ENCODE data around the gene TMEM182.

TMEM182 gene

DNA sequence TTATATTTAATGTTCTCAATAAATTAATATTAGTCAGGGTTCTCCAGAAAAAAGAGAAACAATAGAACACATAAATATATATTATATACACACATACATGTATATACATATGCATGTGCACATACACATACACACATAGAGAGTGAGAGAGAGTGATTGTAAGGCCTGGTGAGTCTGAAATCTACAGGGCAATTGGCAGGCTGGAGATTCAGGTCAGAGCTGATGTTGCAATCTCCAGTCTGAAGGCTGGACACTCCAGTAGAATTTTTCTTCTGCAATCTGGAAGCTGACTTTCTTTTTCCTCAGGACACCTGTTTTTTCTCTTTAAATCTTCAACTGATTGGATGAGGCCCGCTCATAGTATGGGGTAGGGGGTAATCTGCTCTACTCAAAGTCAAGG, 3.2 kb downstream of the TMEM182 start:
- DNase-seq (ENCODE audit: low read depth in 2 of 2): no peak

DNA sequence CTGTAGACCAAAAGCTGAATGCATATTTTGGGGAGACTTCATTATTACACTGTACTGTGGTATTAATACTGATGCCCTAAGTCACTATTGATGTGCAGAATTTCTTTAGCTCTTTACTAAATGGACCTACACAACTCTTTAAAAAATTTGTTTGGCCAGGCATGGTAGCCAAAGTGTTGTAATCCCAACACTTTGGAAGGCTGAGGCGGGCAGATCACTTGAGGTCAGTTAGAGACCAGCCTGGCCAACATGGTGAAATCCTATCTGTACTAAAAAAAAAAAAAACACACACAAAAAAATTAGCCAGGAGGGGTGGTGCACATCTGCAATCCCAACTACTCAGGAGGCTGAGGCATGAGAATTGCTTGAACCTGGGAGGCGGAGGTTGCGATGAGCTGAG, 6.4 kb downstream of the TMEM182 start:
- no peak for DNase-seq (ENCODE audit: low read depth in 2 of 2)

GRCh38 chr2:102768892-102769291, 7.1 kb downstream of the TMEM182 start:
- DNase-seq (ENCODE audit: low read depth in 2 of 2): no peak

DNA sequence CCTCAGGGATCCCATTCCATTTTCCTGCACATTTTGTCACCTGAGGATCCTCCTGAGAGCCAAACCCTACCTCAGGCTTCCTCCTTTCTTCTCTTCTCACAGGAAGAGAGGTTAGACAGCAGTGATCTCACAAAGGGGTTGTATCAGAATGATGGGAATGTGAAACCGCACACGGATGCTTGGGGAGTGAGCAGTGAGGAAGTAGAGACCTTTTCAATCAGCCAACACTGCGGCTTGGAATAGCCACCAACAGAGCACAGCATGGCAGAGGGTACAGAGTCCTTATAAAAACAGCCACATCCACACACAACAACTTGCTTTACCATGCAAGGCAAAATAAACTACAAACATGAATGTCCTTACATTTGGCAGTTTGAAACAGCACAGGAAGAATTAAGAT, 8.7 kb downstream of the TMEM182 start:
- no peak for DNase-seq (ENCODE audit: low read depth in 2 of 2)

DNA sequence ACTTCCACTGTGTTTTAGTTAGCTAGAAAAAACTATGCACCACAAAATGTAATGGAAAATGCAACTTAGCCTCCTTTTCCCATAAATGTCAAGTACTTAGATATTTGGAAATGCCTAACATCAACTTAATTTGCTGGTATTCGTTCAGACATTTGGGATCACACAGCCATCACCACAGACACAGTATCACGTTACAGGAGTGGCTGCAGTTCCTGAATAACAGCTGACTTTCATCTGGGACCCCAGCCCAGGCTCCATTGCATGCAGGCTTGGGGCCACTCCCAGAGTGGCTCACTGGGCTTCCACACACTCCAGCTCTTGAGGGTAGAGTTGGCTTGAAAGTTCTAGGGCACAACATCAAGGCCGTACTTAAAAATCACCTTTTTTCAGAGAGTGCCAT, 9.3 kb downstream of the TMEM182 start:
- no peak for DNase-seq (ENCODE audit: low read depth in 2 of 2)

- DNase-seq (ENCODE audit: low read depth in 2 of 2): no peak
These were observed 10.8 kb downstream of the TMEM182 start for GRCh38 chr2:102772659-102773058.

DNA sequence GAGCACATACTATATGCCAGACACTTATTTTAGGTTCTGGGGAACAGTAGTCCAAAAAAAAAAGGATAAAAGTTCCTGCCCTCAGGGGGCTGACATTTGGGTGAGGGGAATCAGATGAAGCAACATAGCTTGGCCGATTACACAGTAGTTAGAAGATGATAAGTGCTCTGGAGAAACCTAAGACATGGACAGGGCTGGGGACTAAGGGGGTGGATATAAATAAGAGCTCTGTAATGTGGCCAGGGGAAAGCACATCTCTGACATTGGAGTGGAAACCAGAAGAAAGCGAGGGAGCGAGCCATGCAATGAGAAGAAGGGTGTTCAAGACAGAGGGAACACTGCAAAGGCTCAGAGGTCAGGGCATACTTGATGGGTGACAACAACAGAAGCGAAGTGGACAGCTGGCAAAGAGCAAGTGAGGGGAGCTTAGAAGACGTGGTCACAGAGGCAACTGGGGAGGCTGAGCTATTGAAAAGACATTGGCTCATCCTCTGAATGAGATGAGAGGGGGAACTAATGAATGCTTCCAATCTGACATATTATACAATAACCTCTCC, 11.4 kb downstream of the TMEM182 start:
- no peak for DNase-seq (ENCODE audit: low read depth in 2 of 2)

DNA sequence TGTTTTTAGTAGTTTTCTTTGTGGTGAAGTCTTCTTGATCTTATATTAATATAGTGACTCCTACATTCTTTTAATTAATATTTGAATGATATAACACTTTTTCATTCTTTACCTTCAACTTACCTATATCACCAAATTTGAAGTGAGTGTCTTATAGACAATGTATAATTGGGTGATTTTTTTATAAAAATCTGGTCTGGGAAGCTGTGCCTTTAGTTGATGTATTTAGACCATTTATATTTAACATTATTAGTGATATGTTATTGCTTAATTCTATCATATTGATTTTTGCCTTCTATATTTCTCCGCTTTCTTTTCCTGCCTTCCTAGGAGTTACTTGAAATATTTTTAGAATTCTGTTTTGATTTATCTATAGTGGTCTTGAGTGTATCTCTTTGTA, 16.4 kb downstream of the TMEM182 start:
- no peak for DNase-seq (ENCODE audit: low read depth in 2 of 2)

- DNase-seq (ENCODE audit: low read depth in 2 of 2): no peak
These were observed 18.6 kb downstream of the TMEM182 start for GRCh38 chr2:102780467-102780866.

- DNase-seq (ENCODE audit: low read depth in 2 of 2): no peak
These were observed 20.4 kb downstream of the TMEM182 start for GRCh38 chr2:102782187-102782586.

DNA sequence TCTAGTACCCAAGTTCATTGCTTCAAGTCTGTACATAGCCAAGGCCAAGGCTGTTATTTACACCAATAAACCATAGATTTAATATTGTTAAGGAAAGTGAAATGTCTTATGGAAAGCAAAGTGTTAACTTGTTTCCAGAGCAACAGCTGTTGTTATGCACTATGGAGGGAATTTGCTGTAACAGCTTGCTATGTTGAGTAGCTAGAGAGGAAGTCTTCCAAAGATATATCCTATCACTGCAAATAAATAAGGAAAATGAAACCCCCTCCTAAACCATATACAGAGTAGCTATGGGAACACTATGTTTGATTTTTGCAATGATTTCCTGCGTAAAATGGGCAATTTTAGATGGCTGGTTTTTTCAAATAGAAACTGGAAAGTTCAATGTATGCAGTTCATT, 21.1 kb downstream of the TMEM182 start:
- no peak for DNase-seq (ENCODE audit: low read depth in 2 of 2)

- no peak for DNase-seq (ENCODE audit: low read depth in 2 of 2)
These were observed 21.8 kb downstream of the TMEM182 start for GRCh38 chr2:102783506-102784183.

DNA sequence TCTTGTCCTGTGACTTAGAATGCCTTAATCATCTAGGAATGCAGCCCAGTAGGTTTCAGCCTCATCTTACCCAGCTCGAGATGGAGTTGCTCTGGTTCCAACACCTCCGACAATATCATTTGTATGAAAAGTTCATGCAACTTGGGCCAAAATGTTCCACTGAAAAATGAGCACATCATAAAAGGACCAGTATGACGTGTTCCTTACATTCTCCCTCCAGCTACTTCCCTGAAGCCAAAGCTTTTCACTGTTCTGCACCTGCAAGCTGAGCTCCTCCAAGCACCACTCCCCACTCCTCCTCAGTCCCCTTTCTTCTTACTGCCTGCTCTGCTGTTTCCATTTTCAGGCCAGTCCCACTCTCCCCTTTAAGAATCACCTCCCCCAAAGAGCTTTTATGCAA, 23.1 kb downstream of the TMEM182 start:
- DNase-seq (ENCODE audit: low read depth in 2 of 2): no peak

DNA sequence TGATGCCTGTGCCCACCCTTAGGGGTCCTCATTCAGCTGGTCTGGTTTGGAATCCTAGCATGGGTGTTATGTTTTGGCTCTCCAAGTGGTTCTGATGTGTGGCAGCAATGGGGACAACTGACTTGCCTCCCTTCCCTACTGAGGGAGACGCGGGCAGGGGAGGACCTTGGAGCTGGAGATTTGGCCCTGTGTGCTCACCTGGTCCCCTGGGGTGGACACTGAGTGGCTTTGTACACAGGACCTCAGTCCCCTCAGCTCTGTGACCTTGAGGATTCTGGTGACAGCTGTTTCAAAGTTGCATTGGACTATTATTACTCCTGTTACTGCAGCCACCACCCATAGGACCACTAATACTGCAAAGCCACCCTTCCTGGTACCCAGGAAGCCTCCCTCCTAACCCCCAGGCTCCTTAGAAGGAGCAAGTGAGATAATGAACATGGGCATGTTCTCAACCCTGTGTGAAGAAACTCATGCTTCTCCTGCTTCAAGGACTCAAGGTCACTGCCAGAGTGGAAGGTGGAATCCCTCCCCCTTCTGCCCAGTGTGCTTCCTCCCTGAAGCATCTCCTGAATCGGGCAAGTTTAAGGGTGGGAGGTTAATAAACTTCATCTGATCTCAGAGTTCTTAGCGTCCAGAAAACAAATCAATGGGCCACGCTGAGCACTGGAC, 26.5 kb downstream of the TMEM182 start:
- no peak for DNase-seq (ENCODE audit: low read depth in 2 of 2)

- DNase-seq (ENCODE audit: low read depth in 2 of 2): no peak
These were observed 27.0 kb downstream of the TMEM182 start for GRCh38 chr2:102788885-102789260.

GRCh38 chr2:102789349-102790090, 27.7 kb downstream of the TMEM182 start:
- no peak for DNase-seq (ENCODE audit: low read depth in 2 of 2)

DNA sequence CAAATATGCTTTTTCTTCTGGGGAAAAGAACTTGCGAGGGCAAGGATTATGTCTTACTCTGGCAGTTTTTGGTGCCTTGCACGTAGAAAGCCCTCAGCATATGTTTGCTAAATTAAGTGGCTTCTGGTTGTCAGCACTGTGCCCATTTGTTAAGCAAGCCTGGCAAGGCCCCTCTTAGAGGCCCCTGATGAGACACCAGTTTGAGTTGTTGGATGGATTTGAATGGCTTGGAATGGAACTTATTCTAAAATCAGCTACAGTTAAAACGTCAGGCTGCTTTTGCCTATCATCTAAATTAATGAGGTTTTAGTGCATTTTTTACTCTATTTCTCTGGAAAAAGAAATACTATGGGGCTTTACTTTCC, 28.2 kb downstream of the TMEM182 start:
- no peak for DNase-seq (ENCODE audit: low read depth in 2 of 2)

- DNase-seq (ENCODE audit: low read depth in 2 of 2): no peak
These were observed 30.9 kb downstream of the TMEM182 start for GRCh38 chr2:102792568-102793208.

- no peak for DNase-seq (ENCODE audit: low read depth in 2 of 2)
These were observed 33.8 kb downstream of the TMEM182 start for GRCh38 chr2:102795641-102796040.

DNA sequence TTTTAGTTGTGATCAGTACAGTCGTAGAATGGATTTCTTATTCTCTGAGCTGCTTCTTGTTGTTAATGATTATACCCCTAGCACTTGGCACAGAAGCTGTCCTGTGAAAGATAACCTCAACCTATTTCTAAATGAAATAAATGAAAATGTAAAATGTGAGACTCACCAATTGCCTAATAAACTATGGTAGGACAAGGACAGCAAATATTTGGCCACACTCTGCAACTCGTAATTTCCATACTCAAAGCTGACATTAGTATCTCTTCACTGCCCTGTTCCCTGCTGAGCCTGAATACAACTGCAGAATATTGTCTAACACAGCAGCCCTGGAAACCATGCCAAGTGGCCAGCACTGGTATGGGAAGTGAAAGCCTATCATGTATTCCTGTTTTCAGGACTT, 34.5 kb downstream of the TMEM182 start:
- DNase-seq (ENCODE audit: low read depth in 2 of 2): no peak

- DNase-seq (ENCODE audit: low read depth in 2 of 2): no peak
These were observed 35.7 kb downstream of the TMEM182 start for GRCh38 chr2:102797486-102797885.

DNA sequence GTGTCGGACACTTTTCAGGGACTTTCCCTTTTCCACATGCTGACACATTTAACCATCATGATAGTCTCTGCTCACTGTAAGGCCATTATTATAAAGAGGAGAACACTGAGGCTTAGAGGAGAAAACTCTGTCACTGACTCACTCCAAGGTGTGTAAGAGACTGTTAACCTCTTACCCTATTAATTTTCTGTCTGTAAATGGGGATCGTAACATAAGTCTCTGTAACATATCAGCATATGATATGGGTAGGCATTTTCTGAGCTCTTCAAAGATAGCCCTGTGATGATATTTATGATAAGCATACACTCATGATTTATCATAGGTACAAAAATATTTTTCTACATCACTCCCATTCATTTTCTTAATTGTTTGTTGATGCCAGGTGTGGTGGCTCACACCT, 36.4 kb downstream of the TMEM182 start:
- no peak for DNase-seq (ENCODE audit: low read depth in 2 of 2)

Data from stimulated activated CD8-positive, alpha-beta memory T cell treated with anti-CD3 and anti-CD28 coated beads, Interleukin-7, amount 100 ng/mL, for 4 hours (primary cell).